Measurements from ENCODE around the gene PLBD2. TPM values are rescaled to one million over a fixed set of nuclear protein-coding genes. Genes with fewer than 3 reads are reported as not detected.

PLBD2 gene
- total and polyA plus RNA-seq, 2 donors (not counting 1 experiment from before 2014, with no cell fraction given), result 11.9 to 35.5 TPM

DNA sequence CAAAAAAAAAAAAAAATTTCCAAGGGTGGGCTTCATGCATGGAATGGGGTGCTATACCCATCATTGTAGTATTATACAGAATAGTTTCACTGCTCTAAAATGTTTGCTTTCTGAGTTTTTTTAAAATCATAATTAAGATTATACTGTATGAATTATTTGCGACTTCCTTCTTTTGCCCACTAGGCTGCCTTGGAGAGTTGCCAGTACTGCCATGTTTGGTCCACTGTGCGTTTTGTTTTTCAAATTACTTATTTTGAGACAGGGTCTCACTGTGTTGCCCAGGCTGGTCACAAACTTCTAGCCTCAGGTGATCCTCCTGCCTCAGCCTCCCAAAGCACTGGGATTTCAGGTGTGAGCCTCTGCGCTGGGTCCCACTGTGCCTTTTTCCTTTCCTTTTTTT is 19.9 kb downstream of the PLBD2 start:
- Histone ChIP-seq H2AFZ (ENCODE audit: low read length) (no peak overlapping the region), H3K4me3 (replicated peaks in 1 of 4; ENCODE audit: control extremely low read depth in 1 of 4, insufficient read depth in 1 of 4, low read depth in 3 of 4, low read length in 4 of 4) (no peak overlapping the region), H3K4me1 (ENCODE audit: control insufficient read depth, extremely low read depth, insufficient read depth, low read length) (no peaks in the 10 kb centered on the region), H3K4me2 (ENCODE audit: extremely low read depth, insufficient read depth, low read length) (no peak overlapping the region), H3K9me3 (ENCODE audit: control insufficient read depth, insufficient read depth, low read depth, low read length) (no peaks in the 10 kb centered on the region), H3K27ac (ENCODE audit: insufficient read depth, low read length) (no peak overlapping the region), H3K9ac (ENCODE audit: insufficient read depth, low read length) (no peak overlapping the region), H3K79me2 (ENCODE audit: control insufficient read depth, insufficient read depth, low read length) (no peaks in the 10 kb centered on the region), H3K36me3 (ENCODE audit: control insufficient read depth, insufficient read depth, low read length) (peaks cover 10% of the 10 kb centered on the region), H3K27me3 (ENCODE audit: control insufficient read depth, insufficient read depth, low read length) (no peaks in the 10 kb centered on the region), H4K20me1 (ENCODE audit: control insufficient read depth, extremely low read depth, insufficient read depth, low read length) (no peaks in the 10 kb centered on the region)
- TF ChIP-seq EZH2 (IDR thresholded peaks at IDR 0.05; ENCODE audit: low read length, missing control alignments), result no peak
- TF ChIP-seq, protein P1, sequence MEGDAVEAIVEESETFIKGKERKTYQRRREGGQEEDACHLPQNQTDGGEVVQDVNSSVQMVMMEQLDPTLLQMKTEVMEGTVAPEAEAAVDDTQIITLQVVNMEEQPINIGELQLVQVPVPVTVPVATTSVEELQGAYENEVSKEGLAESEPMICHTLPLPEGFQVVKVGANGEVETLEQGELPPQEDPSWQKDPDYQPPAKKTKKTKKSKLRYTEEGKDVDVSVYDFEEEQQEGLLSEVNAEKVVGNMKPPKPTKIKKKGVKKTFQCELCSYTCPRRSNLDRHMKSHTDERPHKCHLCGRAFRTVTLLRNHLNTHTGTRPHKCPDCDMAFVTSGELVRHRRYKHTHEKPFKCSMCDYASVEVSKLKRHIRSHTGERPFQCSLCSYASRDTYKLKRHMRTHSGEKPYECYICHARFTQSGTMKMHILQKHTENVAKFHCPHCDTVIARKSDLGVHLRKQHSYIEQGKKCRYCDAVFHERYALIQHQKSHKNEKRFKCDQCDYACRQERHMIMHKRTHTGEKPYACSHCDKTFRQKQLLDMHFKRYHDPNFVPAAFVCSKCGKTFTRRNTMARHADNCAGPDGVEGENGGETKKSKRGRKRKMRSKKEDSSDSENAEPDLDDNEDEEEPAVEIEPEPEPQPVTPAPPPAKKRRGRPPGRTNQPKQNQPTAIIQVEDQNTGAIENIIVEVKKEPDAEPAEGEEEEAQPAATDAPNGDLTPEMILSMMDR (conservative IDR thresholded peaks at IDR 0.05 in 1 of 2, IDR thresholded peaks at IDR 0.05 in 1 of 2; ENCODE audit: low read depth in 1 of 2, low read length in 2 of 2), result peak in 1 of 2 donors; percentile 15
- no peak for DNase-seq (ENCODE audit: low read depth in 2 of 2)

DNA sequence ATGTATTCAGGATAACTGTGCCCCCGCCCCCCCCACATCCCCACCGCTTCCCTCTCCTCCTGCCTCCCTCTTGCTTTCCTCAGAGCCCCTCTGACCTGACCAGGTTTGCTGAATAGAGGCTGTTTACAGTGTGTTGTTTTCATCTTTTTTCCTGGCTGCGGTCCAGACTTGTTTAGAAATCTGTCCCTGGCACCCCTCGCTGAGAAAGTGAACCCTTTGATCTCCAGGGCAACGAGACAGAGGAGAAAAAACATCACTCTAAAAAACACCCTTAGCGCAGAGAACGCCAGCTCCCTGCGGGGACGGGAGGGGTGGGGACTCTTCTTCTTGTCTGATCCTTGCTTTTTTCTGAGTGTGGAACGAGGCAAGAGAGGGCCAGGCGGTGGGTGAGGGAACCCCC is 22.8 kb downstream of the PLBD2 start:
- H3K9ac ChIP-seq (ENCODE audit: insufficient read depth, low read length), result no peak overlapping the region
- DNase-seq (ENCODE audit: low read depth in 2 of 2), result no peak
- no peaks in the 10 kb centered on the region for H4K20me1 ChIP-seq (ENCODE audit: control insufficient read depth, extremely low read depth, insufficient read depth, low read length)
- H2AFZ ChIP-seq (ENCODE audit: low read length), result no peak overlapping the region
- H3K27me3 ChIP-seq (ENCODE audit: control insufficient read depth, insufficient read depth, low read length), result no peaks in the 10 kb centered on the region
- peaks cover 8% of the 10 kb centered on the region for H3K36me3 ChIP-seq (ENCODE audit: control insufficient read depth, insufficient read depth, low read length)
- H3K4me3 ChIP-seq (replicated peaks in 1 of 4; ENCODE audit: control extremely low read depth in 1 of 4, insufficient read depth in 1 of 4, low read depth in 3 of 4, low read length in 4 of 4), result no peak overlapping the region
- TF ChIP-seq, protein P1 (conservative IDR thresholded peaks at IDR 0.05 in 1 of 2, IDR thresholded peaks at IDR 0.05 in 1 of 2; ENCODE audit: low read depth in 1 of 2, low read length in 2 of 2), result no peak
- no peak for TF ChIP-seq EZH2 (IDR thresholded peaks at IDR 0.05; ENCODE audit: low read length, missing control alignments)
- H3K4me1 ChIP-seq (ENCODE audit: control insufficient read depth, extremely low read depth, insufficient read depth, low read length), result no peaks in the 10 kb centered on the region
- H3K4me2 ChIP-seq (ENCODE audit: extremely low read depth, insufficient read depth, low read length), result no peak overlapping the region
- H3K79me2 ChIP-seq (ENCODE audit: control insufficient read depth, insufficient read depth, low read length), result no peaks in the 10 kb centered on the region
- H3K9me3 ChIP-seq (ENCODE audit: control insufficient read depth, insufficient read depth, low read depth, low read length), result no peaks in the 10 kb centered on the region
- no peak overlapping the region for H3K27ac ChIP-seq (ENCODE audit: insufficient read depth, low read length)

DNA sequence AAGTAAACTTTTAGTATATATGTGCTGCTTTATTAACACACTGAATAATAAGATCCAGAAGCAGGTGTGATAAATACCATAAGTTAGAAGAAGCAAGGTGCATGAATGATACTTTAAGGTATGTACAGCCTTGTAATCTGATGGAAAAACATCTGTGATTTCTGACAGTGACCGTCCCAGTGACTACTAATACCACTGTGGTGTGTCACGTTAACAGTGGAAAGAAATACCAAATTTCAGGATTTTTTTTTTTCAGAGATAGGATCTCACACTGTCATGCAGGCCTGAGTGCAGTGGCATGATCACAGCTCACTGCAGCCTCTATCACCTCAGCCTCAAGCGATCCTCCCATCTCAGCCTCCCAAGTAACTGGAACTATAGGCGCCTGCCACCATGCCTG is 23.8 kb downstream of the PLBD2 start:
- Histone ChIP-seq H3K4me3 (replicated peaks in 1 of 4; ENCODE audit: control extremely low read depth in 1 of 4, insufficient read depth in 1 of 4, low read depth in 3 of 4, low read length in 4 of 4) (no peak overlapping the region), H3K9me3 (ENCODE audit: control insufficient read depth, insufficient read depth, low read depth, low read length) (no peaks in the 10 kb centered on the region), H3K27me3 (ENCODE audit: control insufficient read depth, insufficient read depth, low read length) (no peaks in the 10 kb centered on the region), H3K4me1 (ENCODE audit: control insufficient read depth, extremely low read depth, insufficient read depth, low read length) (no peaks in the 10 kb centered on the region), H3K27ac (ENCODE audit: insufficient read depth, low read length) (no peak overlapping the region), H3K36me3 (ENCODE audit: control insufficient read depth, insufficient read depth, low read length) (peaks cover 9% of the 10 kb centered on the region), H2AFZ (ENCODE audit: low read length) (no peak overlapping the region), H3K4me2 (ENCODE audit: extremely low read depth, insufficient read depth, low read length) (no peak overlapping the region), H4K20me1 (ENCODE audit: control insufficient read depth, extremely low read depth, insufficient read depth, low read length) (no peaks in the 10 kb centered on the region), H3K79me2 (ENCODE audit: control insufficient read depth, insufficient read depth, low read length) (no peaks in the 10 kb centered on the region), H3K9ac (ENCODE audit: insufficient read depth, low read length) (no peak overlapping the region)
- TF ChIP-seq EZH2 (IDR thresholded peaks at IDR 0.05; ENCODE audit: low read length, missing control alignments), result no peak
- TF ChIP-seq, protein P1 (conservative IDR thresholded peaks at IDR 0.05 in 1 of 2, IDR thresholded peaks at IDR 0.05 in 1 of 2; ENCODE audit: low read depth in 1 of 2, low read length in 2 of 2), result no peak
- DNase-seq (ENCODE audit: low read depth in 2 of 2), result no peak
